ENCODE results near the gene TSTD1.
"Not testable (repeated sequence)": the region's sequence is repeated elsewhere in the genome, so short reads cannot be mapped to it uniquely, and the experiment has no call there.

Gene TSTD1

GRCh38 chr1:161076410-161076809 lies 37.6 kb upstream of the TSTD1 start:
- DNase-seq (ENCODE audit: low spot score in 2 of 2) (no peak), ATAC-seq (replicated peaks; ENCODE audit: extremely low read depth, poor library complexity, severe bottlenecking) (no peak)
- no peak overlapping the region for H3K27ac Mint-ChIP-seq (ENCODE audit: low read depth)
- H3K4me3 Mint-ChIP-seq = no peak overlapping the region
- H3K9me3 Mint-ChIP-seq = no peaks in the 10 kb centered on the region
- peaks cover 14% of the 10 kb centered on the region for H3K4me1 Mint-ChIP-seq
- H3K36me3 Mint-ChIP-seq (ENCODE audit: insufficient read depth) = no peaks in the 10 kb centered on the region
- H3K27me3 Mint-ChIP-seq = no peaks in the 10 kb centered on the region

DNA sequence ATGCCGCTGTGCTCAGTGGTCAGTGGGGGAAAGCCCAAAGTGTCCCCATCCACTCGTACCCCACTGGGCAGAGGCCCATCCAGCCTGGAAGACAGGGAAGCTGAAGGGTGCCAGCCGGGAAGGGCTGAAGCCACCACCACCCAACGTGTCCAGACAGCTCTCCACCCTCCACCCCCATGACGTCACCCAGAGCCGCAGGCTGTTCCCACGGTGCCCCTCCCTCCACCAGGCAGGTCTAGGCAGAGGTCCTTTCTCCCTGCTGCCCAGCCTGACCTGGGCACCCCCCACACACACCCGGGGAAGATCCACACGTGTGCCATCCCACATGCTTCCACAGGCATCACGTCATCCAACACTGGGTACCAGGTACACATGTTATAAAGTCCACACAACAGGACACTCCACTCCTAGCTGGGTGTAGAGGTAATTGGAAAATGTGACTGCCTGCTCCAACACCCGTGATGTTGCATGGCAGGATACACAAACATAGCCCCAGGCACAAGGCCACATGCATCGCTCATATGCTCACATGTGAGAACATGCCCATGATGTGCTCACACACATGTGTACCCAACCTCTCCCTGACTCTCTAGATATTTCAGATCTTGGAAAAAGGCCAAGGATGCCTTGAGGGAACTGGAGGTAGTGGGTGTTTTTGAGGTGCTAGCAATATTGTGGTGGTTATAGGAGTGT lies 36.1 kb upstream of the TSTD1 start:
- Mint-ChIP-seq H3K4me1 (peaks cover 23% of the 10 kb centered on the region), H3K36me3 (ENCODE audit: insufficient read depth) (peaks cover 1% of the 10 kb centered on the region), H3K27me3 (no peaks in the 10 kb centered on the region), H3K9me3 (no peaks in the 10 kb centered on the region), H3K27ac (ENCODE audit: low read depth) (peak overlapping the region; percentile 44), H3K4me3 (no peak overlapping the region)
- no peak for ATAC-seq (replicated peaks; ENCODE audit: extremely low read depth, poor library complexity, severe bottlenecking)
- no peak for DNase-seq (ENCODE audit: low spot score in 2 of 2)

DNA sequence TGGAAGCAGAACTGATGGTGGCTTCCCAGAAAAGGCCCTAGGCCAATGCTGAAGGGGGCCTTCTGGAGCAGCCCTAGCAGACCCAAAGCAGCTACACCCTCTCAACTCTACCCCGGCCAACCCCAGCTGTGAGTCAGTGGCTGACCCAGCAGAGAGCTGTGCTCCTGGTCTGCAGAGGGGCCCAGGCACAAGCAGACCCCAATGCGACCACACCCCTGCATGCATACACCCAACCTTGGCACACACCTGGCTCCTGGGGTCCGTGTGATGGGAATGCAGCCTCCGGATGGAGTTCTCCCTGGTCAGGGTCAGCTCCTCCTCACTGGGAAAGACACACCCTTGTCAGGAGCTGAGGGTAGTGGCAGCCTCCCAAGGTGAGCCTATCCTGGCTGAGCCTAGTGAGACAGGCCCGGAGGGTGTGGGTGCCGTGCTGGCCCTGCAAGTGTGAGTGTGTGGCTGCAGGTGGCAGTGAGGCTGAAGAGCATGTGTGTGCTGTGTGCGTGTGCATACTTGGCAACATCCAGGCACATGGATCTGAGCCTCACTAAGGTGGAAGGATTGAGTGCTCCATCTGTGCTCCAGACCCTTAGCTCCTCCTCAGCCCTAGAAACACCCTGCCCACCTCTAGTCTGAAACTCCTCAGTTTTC lies 34.8 kb upstream of the TSTD1 start:
- peaks cover 34% of the 10 kb centered on the region for H3K4me1 Mint-ChIP-seq
- DNase-seq (ENCODE audit: low spot score in 2 of 2) (no peak), ATAC-seq (replicated peaks; ENCODE audit: extremely low read depth, poor library complexity, severe bottlenecking) (no peak)
- no peaks in the 10 kb centered on the region for H3K27me3 Mint-ChIP-seq
- H3K4me3 Mint-ChIP-seq = no peak overlapping the region
- no peak overlapping the region for H3K27ac Mint-ChIP-seq (ENCODE audit: low read depth)
- H3K9me3 Mint-ChIP-seq = no peaks in the 10 kb centered on the region
- H3K36me3 Mint-ChIP-seq (ENCODE audit: insufficient read depth) = peaks cover 12% of the 10 kb centered on the region

GRCh38 chr1:161072751-161073449 lies 34.1 kb upstream of the TSTD1 start:
- Mint-ChIP-seq H3K27me3 (no peaks in the 10 kb centered on the region), H3K27ac (ENCODE audit: low read depth) (no peak overlapping the region), H3K9me3 (no peaks in the 10 kb centered on the region), H3K4me1 (peaks cover 41% of the 10 kb centered on the region), H3K4me3 (no peak overlapping the region), H3K36me3 (ENCODE audit: insufficient read depth) (peaks cover 16% of the 10 kb centered on the region)
- DNase-seq (ENCODE audit: low spot score in 2 of 2) = no peak
- no peak for ATAC-seq (replicated peaks; ENCODE audit: extremely low read depth, poor library complexity, severe bottlenecking)

DNA sequence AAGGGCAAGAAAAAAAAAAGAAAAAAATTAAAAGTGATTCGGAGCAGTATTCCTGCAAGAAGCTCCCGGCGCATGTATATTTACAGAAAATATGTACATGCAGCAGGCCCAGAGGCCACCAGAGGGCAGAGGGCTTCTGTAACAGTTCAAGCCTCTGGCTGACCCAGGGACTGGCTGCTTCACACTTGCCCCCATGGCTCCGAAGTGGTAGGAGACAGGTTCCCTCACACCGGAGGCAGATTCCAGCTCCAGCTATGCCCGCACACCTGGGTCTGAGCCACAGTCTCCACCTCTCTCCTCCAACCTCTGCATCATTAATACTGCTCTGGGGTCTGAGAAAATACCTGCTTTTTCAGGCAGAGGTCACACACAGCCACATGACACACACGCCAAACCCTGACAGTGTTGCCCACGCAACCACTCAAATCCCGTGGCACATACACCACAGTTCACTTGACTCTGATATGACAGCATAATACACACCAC lies 33.2 kb upstream of the TSTD1 start:
- Mint-ChIP-seq H3K4me1 (peaks cover 50% of the 10 kb centered on the region), H3K36me3 (ENCODE audit: insufficient read depth) (peaks cover 24% of the 10 kb centered on the region), H3K9me3 (no peaks in the 10 kb centered on the region), H3K27ac (ENCODE audit: low read depth) (no peak overlapping the region), H3K4me3 (no peak overlapping the region), H3K27me3 (no peaks in the 10 kb centered on the region)
- ATAC-seq (replicated peaks; ENCODE audit: extremely low read depth, poor library complexity, severe bottlenecking) (no peak), DNase-seq (ENCODE audit: low spot score in 2 of 2) (no peak)

DNA sequence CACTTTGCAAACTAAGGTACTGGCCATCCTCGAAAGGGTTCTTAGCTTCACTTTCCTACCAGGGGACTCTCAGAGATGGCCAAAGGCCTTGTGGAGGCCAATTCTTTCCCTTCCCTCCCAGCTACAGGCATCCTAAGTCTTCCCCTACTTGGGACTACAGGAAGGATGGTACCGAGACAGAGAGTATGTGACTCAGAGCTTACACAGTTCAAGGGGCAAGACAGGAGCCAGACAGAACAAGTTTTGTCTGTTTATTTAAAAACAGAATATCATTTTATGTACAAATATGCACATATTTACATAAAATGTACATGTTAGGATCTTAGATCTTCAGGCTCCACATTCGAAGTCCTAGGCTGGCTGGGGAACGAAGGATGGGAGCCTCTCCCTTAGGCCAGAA lies 32.0 kb upstream of the TSTD1 start:
- Mint-ChIP-seq H3K27ac (ENCODE audit: low read depth) (peak overlapping the region; percentile 85), H3K27me3 (no peaks in the 10 kb centered on the region), H3K4me3 (no peak overlapping the region), H3K4me1 (peaks cover 62% of the 10 kb centered on the region), H3K36me3 (ENCODE audit: insufficient read depth) (peaks cover 31% of the 10 kb centered on the region), H3K9me3 (no peaks in the 10 kb centered on the region)
- ATAC-seq (replicated peaks; ENCODE audit: extremely low read depth, poor library complexity, severe bottlenecking) = no peak
- DNase-seq (ENCODE audit: low spot score in 2 of 2) = no peak

DNA sequence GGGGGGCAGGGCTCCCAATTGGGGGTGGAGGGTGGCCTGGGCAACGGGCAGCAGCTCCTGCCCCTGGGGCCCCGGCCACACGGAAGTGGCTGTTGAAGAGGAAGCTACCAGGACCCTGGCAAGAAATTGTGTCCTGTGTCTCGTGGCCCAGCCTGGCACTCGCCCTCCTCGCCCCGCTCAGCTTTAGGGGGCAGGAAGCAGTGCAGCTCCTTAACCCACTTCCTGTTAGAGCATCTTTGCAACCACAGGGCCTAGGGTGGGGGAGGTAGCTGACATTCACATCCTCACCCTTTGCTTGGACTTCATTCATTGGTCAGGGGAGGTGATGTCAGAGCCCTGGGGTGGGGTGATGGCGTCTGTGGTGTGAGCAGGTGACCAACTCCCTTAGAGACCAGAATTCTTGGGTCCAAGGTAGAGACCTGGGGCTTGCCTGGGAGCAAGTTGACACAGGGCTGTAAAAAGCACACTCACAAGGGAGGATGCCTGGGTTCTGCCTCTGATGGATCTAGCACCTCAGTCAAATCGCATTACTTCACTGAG lies 31.0 kb upstream of the TSTD1 start, which contains the start of gene ARHGAP30:
Gene ARHGAP30 (minus strand): TSS at position 161 of the 540 bp plus-strand sequence. CDS start 267 bp downstream, outside the sequence.
- Mint-ChIP-seq H3K27ac (ENCODE audit: low read depth) (peak within 1 kb of the TSS; percentile 85), H3K4me3 (peak within 1 kb of the TSS; percentile 94), H3K27me3 (no peaks in the 10 kb centered on the region), H3K36me3 (ENCODE audit: insufficient read depth) (peaks cover 35% of the 10 kb centered on the region), H3K4me1 (peaks cover 64% of the 10 kb centered on the region), H3K9me3 (no peaks in the 10 kb centered on the region)
- DNase-seq (ENCODE audit: low spot score in 2 of 2) (peak; percentile 56 to 77), ATAC-seq (replicated peaks; ENCODE audit: extremely low read depth, poor library complexity, severe bottlenecking) (peak; percentile 88)

GRCh38 chr1:161069241-161069640 lies 30.5 kb upstream of the TSTD1 start:
- Mint-ChIP-seq H3K27ac (ENCODE audit: low read depth) (peak overlapping the region; percentile 85), H3K4me1 (peaks cover 69% of the 10 kb centered on the region), H3K4me3 (peak overlapping the region; percentile 94), H3K36me3 (ENCODE audit: insufficient read depth) (peaks cover 40% of the 10 kb centered on the region), H3K27me3 (no peaks in the 10 kb centered on the region), H3K9me3 (no peaks in the 10 kb centered on the region)
- DNase-seq (ENCODE audit: low spot score in 2 of 2) (no peak), ATAC-seq (replicated peaks; ENCODE audit: extremely low read depth, poor library complexity, severe bottlenecking) (no peak)

- Mint-ChIP-seq H3K27ac (ENCODE audit: low read depth) (peak overlapping the region; percentile 85), H3K4me3 (peak overlapping the region; percentile 94), H3K4me1 (peaks cover 76% of the 10 kb centered on the region), H3K27me3 (no peaks in the 10 kb centered on the region), H3K36me3 (ENCODE audit: insufficient read depth) (peaks cover 47% of the 10 kb centered on the region), H3K9me3 (no peaks in the 10 kb centered on the region)
- DNase-seq (ENCODE audit: low spot score in 2 of 2) = peak; percentile 58 to 74
- ATAC-seq (replicated peaks; ENCODE audit: extremely low read depth, poor library complexity, severe bottlenecking) = peak; percentile 69
Measured at GRCh38 chr1:161068306-161069234, 29.8 kb upstream of the TSTD1 start.

DNA sequence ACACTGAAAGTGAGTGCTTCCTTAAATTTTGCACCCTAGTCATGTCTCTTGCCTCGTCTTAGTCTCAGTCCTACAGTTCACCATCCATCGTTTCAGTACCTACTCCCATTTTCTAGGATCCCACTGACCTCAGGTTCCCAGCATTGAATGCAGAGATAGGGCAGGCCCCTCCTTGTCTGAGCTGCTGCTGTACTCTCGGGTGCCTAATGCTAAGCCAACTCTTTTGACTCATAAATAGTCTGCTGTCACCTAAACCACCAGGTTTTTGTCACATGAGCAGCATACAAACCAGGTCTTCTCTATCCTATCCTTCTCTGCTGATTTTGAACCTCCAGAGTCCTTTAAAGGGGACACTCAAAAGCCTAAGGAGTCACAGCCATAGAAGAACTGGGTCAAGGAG lies 27.9 kb upstream of the TSTD1 start:
- ATAC-seq (replicated peaks; ENCODE audit: extremely low read depth, poor library complexity, severe bottlenecking) (no peak), DNase-seq (ENCODE audit: low spot score in 2 of 2) (no peak)
- H3K4me3 Mint-ChIP-seq = peak overlapping the region; percentile 94
- H3K27ac Mint-ChIP-seq (ENCODE audit: low read depth) = peak overlapping the region; percentile 85
- H3K27me3 Mint-ChIP-seq = no peaks in the 10 kb centered on the region
- peaks cover 66% of the 10 kb centered on the region for H3K36me3 Mint-ChIP-seq (ENCODE audit: insufficient read depth)
- H3K4me1 Mint-ChIP-seq = peaks cover 78% of the 10 kb centered on the region
- H3K9me3 Mint-ChIP-seq = no peaks in the 10 kb centered on the region

GRCh38 chr1:161065681-161066080 lies 26.9 kb upstream of the TSTD1 start:
- Mint-ChIP-seq H3K27ac (ENCODE audit: low read depth) (peak overlapping the region; percentile 96), H3K4me1 (peaks cover 75% of the 10 kb centered on the region), H3K4me3 (peak overlapping the region; percentile 94), H3K36me3 (ENCODE audit: insufficient read depth) (peaks cover 74% of the 10 kb centered on the region)
- ATAC-seq (replicated peaks; ENCODE audit: extremely low read depth, poor library complexity, severe bottlenecking); DNase-seq (ENCODE audit: low spot score in 2 of 2); H3K27me3 Mint-ChIP-seq; H3K9me3 Mint-ChIP-seq: not testable (repeated sequence)

- not testable (repeated sequence) for DNase-seq (ENCODE audit: low spot score in 2 of 2); H3K9me3 Mint-ChIP-seq; ATAC-seq (replicated peaks; ENCODE audit: extremely low read depth, poor library complexity, severe bottlenecking); H3K27me3 Mint-ChIP-seq
- Mint-ChIP-seq H3K36me3 (ENCODE audit: insufficient read depth) (peaks cover 82% of the 10 kb centered on the region), H3K4me1 (peaks cover 81% of the 10 kb centered on the region), H3K27ac (ENCODE audit: low read depth) (peak overlapping the region; percentile 96), H3K4me3 (peak overlapping the region; percentile 94)
Measured at GRCh38 chr1:161063936-161064335, 25.2 kb upstream of the TSTD1 start.

Measured in central memory CD8-positive, alpha-beta T cell (primary cell).